HepG2 (cell line): Measurements from ENCODE around the gene NID1. TPM values are rescaled to one million over a fixed set of nuclear protein-coding genes. Genes with fewer than 3 reads are reported as not detected.

Experiments used
- ATF3 ChIP-seq: sonication (generic); formaldehyde crosslinking; IDR thresholded peaks from 2 replicates; pipeline ENCODE4 v1.4.0; 2020; ENCODE audit warnings: missing genetic modification reagents
- PTBP1 ChIP-seq: fragments of 200-400 bp; formaldehyde crosslinking; IDR thresholded peaks from 2 replicates; pipeline ENCODE4 v1.6.1; 2018; ENCODE audit warnings: low read length, low read depth; ENCODE audit not compliant: poor library complexity, severe bottlenecking
- TAF1 ChIP-seq: sonication (generic); formaldehyde crosslinking; IDR thresholded peaks from 2 replicates; pipeline ENCODE4 v1.4.0; 2020; ENCODE audit warnings: missing genetic modification reagents
- polyA plus RNA-seq, 8 experiments: library from polyadenylated mRNA; depleted of rRNA in 3 of 8; stranded (reverse) in 7 of 8; unstranded in 1 of 8; fragments of >200 nt; fragmentation: Illumina TruSeq in 4 of 8; extraction: Trizol in 4 of 8; gene quantifications; 2 replicates each; pipeline versions ENCODE4 v1.2.1 to v1.2.3, GENCODE V29; 2011 to 2016; ENCODE audit warnings: low read depth in 4 of 8, missing spikeins in 1 of 8, mixed read lengths in 1 of 8; ENCODE audit not compliant: insufficient read depth in 1 of 8
- total RNA-seq, 5 experiments: library from RNA; depleted of rRNA; stranded (reverse); fragments of >200 nt; fragmentation: Illumina TruSeq; extraction: Trizol; gene quantifications; 2 replicates each; pipeline ENCODE4 v1.2.3, GENCODE V29; 2016; ENCODE audit warnings: low read depth in 1 of 5
- TF ChIP-seq, protein P1 (sequence below): sonication (generic); formaldehyde crosslinking; IDR thresholded peaks from 2 replicates; pipeline ENCODE4 v1.5.0; 2020; ENCODE audit warnings: mild to moderate bottlenecking, missing genetic modification reagents, borderline replicate concordance

The NID1 gene
- total and polyA plus RNA-seq, 2 of the 13 experiments (the other 11 are each of a cell fraction or from before 2014, with no cell fraction given), result 50.2 to 56.1 TPM

GRCh38 chr1:236090741-236091147 lies 25.9 kb upstream of the NID1 start (continued):
- TF ChIP-seq, protein P1, sequence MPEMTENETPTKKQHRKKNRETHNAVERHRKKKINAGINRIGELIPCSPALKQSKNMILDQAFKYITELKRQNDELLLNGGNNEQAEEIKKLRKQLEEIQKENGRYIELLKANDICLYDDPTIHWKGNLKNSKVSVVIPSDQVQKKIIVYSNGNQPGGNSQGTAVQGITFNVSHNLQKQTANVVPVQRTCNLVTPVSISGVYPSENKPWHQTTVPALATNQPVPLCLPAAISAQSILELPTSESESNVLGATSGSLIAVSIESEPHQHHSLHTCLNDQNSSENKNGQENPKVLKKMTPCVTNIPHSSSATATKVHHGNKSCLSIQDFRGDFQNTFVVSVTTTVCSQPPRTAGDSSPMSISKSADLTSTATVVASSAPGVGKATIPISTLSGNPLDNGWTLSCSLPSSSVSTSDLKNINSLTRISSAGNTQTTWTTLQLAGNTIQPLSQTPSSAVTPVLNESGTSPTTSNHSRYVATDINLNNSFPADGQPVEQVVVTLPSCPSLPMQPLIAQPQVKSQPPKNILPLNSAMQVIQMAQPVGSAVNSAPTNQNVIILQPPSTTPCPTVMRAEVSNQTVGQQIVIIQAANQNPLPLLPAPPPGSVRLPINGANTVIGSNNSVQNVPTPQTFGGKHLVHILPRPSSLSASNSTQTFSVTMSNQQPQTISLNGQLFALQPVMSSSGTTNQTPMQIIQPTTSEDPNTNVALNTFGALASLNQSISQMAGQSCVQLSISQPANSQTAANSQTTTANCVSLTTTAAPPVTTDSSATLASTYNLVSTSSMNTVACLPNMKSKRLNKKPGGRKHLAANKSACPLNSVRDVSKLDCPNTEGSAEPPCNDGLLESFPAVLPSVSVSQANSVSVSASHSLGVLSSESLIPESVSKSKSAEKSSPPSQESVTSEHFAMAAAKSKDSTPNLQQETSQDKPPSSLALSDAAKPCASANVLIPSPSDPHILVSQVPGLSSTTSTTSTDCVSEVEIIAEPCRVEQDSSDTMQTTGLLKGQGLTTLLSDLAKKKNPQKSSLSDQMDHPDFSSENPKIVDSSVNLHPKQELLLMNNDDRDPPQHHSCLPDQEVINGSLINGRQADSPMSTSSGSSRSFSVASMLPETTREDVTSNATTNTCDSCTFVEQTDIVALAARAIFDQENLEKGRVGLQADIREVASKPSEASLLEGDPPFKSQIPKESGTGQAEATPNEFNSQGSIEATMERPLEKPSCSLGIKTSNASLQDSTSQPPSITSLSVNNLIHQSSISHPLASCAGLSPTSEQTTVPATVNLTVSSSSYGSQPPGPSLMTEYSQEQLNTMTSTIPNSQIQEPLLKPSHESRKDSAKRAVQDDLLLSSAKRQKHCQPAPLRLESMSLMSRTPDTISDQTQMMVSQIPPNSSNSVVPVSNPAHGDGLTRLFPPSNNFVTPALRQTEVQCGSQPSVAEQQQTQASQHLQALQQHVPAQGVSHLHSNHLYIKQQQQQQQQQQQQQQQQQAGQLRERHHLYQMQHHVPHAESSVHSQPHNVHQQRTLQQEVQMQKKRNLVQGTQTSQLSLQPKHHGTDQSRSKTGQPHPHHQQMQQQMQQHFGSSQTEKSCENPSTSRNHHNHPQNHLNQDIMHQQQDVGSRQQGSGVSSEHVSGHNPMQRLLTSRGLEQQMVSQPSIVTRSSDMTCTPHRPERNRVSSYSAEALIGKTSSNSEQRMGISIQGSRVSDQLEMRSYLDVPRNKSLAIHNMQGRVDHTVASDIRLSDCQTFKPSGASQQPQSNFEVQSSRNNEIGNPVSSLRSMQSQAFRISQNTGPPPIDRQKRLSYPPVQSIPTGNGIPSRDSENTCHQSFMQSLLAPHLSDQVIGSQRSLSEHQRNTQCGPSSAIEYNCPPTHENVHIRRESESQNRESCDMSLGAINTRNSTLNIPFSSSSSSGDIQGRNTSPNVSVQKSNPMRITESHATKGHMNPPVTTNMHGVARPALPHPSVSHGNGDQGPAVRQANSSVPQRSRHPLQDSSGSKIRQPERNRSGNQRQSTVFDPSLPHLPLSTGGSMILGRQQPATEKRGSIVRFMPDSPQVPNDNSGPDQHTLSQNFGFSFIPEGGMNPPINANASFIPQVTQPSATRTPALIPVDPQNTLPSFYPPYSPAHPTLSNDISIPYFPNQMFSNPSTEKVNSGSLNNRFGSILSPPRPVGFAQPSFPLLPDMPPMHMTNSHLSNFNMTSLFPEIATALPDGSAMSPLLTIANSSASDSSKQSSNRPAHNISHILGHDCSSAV (CRISPR knock-in tag), result no peak
- TF ChIP-seq ATF3 (no peak), TAF1 (no peak), PTBP1 (no peak)
